GM21360 (cell line): Measurements from ENCODE around the gene PDCD11.
"Not testable (repeated sequence)": the region's sequence is repeated elsewhere in the genome, so short reads cannot be mapped to it uniquely, and the experiment has no call there.

Experiments used
- ATAC-seq: cut with Tn5 transposase; IDR thresholded peaks from one replicate; pipeline ENCODE4 v1.9.1; 2021; ENCODE audit warnings: mild to moderate bottlenecking, moderate library complexity; ENCODE audit not compliant: unreplicated experiment

The PDCD11 gene

DNA sequence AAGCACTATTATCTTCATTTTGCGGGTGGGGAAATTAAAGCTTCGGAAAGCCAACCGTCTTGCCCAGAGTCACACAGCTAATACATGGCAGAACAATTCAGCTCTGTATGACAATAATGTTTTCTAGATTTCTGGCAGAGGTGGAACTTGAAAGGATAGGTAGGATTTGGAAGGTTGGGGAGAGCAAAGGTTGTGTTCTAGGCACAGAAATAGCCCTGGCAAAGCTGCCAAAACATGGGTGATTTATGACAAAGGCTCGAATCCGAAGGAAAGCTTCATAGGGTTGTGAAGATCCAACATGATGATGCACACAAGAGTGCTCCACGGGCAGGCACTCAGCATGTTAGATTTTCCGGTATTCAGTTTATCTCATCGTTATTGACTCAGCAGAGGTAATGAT is 19.2 kb downstream of the PDCD11 start:
- ATAC-seq, result no peak

DNA sequence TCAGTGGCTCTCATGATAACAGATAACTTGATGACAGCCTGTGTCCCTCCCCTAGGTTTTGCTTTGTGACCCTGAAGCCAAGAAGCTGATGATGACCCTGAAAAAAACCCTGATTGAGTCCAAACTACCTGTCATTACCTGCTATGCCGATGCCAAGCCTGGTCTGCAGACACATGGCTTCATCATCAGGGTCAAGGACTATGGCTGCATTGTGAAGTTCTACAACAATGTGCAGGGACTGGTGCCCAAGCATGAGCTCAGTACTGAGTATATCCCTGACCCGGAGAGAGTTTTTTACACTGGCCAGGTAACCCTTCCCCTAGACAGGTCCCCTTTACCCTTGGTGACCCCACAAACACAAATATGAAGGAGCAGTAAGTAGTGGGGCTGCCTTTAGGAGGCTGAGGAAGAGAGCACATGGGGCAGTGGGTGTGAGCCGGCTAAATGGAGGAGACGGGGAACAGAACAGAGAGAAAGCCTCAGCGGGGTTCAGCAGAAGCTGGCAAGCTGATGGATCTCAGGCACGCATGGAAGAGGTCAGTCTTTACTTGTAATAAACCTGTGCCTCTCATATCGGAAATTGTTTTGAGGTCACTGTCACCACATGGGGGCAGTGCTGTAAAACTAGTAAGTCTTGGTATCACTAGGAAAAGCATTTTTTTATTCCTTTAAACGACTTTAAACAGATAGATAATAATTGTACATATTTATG is 20.2 kb downstream of the PDCD11 start:
- no peak for ATAC-seq

DNA sequence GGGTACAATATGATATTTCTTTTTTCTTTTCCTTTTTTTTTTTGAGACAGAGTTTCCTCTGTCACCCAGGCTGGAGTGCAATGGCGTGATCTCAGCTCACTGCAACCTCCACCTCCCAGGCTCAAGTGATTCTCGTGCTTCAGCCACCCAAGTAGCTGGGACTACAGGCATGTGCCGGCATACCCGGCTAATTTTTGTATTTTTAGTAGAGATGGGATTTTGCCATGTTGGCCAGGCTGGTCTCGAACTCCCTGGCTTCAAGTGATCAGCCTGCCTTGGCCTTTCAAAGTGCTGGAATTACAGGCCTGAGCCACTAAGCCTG is 20.7 kb downstream of the PDCD11 start:
- not testable (repeated sequence) for ATAC-seq

DNA sequence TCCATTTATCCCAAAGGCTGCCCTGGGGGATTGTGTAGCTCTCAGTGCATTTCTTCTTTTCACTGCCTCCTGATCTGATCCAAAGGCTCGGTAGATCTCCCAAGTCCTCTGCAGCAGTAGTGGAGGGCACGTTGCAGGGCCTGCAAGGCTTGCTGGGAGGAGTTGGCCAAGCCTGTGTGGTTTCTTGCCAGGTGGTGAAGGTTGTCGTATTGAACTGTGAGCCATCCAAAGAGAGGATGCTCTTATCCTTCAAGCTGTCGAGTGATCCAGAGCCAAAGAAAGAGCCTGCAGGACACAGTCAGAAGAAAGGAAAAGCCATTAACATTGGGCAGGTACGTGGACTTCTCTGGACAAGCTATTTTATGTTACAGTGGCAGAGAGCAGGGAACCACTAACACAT is 21.2 kb downstream of the PDCD11 start:
- no peak for ATAC-seq

DNA sequence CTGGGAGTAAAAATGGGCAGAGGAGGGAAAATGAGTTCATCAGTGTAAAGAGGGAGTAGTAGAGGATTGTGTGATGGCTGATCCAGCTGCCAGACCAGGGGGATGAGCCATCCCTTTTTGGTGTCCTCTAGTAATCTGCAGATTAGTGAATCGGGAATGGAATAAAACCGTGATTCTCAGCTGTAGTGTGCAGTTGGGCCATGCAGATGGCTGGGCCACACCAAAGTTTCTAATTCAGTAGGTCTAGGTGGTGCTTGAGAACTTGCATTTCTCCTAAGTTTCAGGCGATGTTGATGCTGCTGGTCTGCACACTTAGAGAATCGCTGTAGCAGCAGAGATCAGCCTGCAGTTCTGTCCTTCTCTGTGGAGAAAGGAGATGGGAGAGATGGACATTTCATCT is 22.7 kb downstream of the PDCD11 start:
- no peak for ATAC-seq

DNA sequence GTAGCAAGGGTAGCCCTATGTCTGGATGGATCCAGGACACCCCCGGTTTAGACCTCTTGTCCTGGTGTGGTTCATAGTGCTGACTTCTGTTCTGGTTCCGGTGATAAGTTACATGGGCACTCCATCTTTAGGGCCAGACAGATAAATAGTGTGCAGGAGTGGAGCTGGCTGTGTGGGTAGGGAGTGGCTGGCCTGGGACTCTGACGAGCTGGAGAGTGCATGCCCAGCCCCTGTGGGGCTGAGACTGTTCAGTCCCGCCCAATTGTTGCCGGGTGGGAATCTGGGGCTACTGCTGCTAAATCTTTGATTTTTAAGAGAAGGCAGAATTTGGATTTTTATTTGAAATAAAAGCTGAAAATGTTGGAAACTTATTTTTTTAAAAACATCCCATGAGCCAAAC is 27.3 kb downstream of the PDCD11 start:
- ATAC-seq, result no peak

DNA sequence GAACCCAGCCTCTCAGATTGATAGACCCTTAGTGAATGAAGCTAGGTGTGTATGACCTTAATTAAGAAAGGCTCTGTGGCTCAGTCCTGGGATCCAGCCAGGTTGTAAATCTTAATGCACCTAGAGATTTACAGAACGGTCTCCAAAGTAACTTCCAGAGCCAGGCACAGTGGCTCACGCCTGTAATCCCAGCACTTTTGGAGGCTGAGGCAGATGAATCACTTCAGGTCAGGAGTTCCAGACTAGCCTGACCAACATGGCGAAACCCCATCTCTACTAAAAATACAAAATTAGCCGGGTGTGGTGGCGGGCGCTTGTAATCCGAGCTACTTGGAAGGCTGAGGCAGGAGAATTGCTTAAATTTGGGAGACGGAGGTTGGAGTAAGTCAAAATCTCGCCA is 31.4 kb downstream of the PDCD11 start:
- no peak for ATAC-seq

DNA sequence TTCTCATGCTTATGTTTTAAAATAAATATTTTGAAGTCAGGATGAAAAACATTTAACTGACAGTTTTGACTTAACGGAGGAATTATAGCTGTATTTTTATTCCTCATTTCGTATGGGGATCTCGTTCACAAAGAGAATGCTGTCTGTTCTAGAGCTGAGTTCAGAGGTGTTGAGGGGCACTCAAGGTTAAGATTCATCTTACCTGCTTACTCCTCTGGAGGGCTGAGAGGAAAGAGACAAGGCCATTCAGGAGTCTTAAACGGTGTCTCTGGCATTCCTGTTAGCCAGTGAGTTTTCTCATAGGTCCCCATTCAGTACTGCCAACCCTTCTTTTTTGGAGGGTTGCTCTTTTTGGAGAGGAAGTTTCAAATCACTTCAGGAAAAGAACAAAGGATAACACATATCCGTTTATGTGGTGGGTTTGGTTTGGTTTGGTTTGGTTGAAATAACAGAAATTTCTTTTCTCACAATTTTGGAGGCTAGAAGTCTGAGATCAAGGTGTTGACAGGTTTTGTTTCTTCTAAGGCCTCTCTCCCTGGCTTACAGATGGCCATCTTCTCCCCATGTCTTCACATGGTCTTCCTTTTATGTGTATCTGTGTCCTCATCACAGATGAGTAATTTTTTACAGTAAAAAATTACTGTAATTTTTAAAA is 32.7 kb downstream of the PDCD11 start:
- ATAC-seq, result no peak

DNA sequence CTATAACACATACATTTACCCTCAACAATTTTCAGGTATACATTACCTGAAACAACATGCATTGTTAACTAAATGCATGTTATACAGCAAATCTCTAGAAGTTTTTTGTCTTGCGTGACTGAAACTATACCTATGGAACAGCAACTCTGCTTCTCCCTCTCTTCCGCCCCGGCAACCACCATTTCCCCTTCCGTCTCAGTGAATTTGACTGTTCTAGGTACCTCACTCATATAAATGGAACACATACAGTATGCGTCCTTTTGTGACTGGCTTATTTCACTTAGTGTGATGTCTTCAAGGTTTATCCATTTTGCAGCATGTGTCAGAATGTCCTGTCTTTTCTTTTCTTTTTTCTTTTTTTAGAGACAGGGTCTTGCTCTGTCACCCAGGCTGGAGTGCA is 33.2 kb downstream of the PDCD11 start:
- ATAC-seq, result no peak

DNA sequence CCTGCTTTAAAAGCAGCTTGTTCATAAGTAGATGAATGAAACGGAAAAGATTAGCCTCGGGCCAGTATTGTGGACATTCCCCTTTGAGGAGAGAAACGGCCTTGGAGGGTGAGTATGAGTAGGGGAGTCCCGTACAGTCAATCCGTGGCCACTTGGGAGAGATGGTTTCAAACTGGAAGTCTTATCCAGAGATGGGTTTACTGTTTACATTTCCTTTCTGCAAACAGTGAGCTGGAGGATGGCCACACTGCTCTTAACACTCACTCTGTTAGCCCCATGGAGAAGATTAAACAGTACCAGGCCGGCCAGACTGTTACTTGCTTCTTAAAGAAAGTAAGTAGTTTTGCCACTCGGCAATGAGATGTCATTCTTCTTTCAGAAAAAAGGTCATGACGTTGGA is 35.5 kb downstream of the PDCD11 start:
- no peak for ATAC-seq

DNA sequence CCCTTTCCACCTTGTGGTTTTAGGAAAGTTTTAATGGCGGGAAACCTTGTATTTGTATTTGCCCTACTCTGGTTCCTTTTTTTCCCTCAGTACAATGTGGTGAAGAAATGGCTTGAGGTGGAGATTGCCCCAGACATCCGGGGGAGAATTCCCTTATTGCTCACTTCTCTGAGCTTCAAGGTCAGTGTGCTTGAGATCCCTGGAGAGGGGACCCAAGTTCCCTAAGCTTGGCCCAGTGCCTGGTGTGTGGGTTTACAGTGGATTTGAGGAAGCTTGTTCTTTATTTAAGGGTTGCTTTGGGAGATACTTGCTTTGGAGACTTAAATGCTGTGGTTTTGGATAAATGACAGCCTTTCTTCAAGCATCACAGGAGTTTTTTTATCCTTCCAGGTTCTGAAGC is 37.4 kb downstream of the PDCD11 start:
- ATAC-seq, result no peak

DNA sequence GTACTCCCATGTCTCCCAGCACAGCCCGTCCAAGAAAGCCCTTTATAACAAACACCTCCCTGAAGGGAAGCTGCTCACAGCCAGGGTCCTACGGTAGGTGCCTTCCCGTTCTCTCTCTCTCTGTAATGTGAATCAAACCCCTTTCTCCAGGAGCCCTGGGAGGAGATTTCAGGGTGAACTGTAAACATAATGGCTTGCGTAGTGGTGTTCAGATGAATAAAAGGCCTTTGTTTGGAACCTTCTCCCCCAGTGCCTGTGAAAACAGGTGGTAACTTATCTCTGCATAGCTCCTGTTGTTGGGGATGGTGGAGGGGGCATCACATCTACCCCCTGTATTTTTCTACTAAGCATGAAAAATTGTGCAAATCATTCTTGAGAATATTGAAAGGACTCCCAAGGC is 43.4 kb downstream of the PDCD11 start:
- ATAC-seq, result no peak

DNA sequence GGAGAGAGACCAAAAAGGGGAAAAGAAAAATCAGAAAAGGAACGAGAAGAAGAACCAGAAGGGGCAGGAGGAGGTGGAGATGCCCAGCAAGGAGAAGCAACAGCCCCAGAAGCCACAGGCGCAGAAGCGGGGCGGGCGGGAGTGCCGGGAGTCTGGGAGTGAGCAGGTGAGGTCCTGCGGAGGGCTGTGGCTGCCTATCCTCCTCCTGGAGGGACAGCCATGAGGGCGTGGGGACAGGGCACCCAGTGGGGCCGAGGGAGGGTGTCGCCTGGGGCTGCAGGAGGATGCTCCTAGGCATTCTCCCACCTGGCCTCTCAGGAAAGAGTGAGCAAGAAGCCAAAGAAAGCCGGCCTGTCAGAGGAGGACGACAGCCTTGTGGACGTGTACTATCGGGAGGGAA is 44.0 kb downstream of the PDCD11 start:
- ATAC-seq, result no peak

DNA sequence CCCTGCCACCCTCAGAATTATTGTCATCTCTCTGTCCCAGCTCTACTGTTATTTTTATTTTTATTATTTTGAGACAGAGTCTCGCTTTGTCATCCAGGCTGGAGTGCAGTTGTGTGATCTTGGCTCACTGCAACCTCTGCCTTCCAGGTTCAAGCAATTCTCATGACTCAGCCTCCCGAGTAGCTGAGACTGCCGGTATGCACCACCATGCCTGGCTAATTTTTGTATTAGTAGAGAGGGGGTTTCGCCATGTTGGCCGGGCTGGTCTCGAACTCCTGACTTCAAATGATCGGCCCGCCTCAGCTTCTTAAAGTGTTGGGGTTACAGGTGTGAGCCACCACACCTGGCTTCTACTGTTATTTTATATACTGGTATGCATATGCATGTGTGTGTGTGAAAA is 44.8 kb downstream of the PDCD11 start:
- ATAC-seq, result no peak

DNA sequence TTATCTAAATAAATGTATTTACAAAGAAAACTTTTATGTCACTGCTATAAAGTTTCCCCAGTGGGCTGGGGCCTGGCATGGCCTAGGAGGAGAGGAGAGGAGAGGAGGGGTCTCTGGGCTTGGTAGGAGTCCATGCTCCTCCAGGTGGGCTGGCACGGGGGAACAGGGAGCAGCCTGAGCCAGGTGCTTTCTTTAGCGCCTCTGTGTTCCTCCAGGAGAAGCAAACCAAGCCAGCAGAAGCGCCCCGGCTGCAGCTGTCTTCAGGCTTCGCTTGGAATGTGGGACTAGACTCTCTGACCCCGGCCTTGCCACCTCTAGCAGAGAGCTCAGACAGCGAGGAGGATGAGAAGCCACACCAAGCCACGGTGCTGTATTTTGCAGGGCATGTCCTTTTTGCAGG is 45.2 kb downstream of the PDCD11 start:
- no peak for ATAC-seq

DNA sequence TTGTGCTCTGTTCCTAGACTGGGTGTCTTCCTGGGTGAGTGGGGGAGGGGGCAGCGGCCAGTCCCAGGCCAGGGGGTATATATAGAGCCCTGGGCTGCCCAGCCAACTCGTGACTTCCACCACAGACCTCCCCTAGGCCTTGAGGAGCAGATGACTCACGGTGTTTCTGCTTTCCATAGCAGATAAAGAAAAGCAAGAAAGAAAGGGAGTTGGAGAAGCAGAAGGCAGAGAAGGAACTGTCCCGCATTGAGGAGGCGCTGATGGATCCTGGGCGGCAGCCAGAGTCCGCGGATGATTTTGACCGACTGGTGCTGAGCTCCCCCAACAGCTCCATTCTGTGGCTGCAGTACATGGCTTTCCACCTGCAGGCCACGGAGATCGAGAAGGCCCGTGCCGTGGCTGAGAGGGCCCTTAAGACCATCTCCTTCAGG is 45.6 kb downstream of the PDCD11 start:
- ATAC-seq, result no peak

DNA sequence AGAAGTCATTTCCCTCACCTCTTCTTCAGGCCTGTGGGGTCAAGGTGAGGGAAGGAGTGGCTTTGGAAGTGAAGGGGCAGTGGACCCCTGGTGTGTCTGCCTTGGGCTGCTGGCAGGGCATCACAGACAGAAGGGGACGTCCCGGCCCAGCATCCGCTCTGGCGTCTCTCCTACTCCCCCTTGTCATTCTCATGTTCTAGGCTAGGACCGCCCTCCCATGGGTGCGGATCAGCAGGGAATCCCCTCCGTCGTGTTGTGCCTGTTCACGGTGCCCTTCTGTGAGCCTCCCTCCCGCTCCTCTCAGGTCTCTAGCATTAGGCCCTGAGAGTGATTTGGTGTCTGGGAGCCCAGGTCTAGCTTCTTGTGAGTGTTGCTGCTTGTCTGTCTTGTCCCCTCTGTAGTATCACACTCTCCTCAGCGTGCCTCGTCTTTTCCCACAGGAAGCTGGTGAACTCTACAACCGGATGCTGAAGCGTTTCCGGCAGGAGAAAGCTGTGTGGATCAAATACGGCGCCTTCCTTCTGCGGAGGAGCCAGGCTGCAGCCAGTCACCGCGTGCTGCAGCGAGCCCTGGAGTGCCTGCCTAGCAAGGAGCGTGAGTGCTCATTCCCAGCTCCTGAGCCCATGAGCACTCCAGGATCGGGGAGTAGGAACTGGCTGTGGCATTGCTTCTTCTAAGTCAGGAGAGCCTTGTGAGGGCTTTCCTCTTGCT is 47.2 kb downstream of the PDCD11 start:
- ATAC-seq, result no peak

DNA sequence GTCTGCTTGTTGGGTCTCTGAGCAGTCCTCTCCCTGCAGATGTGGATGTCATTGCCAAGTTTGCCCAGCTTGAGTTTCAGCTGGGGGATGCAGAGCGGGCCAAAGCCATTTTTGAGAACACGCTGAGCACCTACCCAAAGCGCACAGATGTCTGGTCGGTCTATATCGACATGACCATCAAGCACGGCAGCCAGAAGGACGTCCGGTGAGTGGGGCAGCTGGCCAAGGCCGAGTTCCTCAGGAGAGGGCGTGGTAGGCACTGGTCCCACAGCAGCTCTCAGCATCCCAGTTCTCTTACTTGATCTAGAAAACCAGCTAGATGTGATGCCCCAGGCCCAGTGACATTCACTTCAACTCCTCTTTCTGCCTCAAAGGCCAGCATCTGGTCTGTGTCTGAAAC is 48.1 kb downstream of the PDCD11 start:
- no peak for ATAC-seq

DNA sequence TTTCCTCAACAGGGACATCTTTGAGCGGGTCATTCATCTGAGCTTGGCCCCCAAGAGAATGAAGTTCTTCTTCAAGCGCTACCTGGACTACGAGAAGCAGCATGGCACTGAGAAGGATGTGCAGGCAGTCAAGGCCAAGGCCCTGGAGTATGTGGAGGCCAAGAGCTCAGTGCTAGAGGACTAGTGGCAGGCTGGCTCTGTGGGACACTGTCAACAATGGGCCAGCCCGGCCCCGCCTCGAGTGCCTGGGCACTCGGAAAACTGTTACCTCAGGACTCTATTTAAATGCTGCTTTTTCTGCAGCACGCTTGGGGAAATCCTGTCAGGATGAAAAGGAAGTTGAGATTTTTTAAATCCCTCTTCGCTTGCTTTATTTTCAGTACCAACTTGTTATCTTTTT is 48.9 kb downstream of the PDCD11 start:
- ATAC-seq, result no peak

DNA sequence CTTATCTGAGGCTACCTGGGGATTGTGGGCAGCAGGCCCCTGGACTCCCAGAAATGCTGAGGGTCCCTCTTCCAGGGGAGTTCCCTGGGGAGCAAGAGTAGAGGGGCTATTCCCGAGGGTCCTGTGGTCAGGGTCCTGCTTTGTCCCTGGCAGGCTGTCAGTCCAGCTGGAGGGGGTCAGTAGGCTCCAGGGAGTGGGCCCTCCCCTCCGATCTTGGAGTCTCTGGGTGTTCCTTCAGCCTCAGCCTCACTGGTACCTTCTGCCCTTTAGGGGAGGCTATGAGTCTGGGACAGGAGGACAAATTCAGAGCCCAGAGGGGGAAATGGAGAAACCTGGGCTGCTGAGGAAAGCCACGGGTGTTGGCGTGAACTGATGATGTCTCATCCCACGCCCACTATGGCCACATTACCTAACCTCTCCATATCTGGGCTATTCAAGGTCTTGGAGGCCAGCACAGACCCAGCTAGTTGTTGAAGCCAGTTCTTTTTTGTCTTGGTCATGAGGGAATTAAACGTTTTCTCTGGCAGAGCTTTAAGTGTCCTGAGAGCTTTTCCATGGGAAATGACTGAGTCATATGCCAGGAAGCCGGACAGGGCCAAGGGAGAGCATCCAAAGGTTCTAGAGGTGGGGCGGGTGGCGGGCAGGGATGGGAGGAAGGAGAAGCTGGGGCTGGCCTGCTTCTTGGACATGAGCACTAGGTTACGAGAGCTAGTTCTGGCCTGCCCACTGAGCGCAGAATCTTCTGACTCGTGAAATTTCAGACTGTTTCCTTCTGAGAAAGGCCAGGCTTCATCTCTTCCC is 49.5 kb downstream of the PDCD11 start:
- ATAC-seq, result no peak

DNA sequence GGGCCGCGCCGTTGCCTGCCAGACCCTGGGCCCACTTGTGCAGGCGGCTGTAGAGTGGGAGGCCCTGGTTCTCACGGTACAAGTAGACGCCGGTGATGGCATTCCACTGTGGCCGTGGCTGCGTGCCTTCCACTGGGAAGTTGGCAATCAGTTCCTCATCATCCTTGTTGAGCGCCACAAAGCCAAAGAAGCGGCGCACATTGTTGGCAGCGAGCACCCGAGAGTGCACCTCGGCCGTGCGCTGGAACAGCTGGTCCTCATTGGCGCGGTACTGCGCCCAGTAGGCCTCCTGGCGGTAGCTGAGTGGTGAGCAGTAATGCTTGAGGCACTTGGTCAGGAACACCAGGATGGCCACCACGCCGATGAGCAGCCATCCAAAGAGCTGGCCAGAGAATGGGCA is 50.8 kb downstream of the PDCD11 start:
- ATAC-seq, result no peak

DNA sequence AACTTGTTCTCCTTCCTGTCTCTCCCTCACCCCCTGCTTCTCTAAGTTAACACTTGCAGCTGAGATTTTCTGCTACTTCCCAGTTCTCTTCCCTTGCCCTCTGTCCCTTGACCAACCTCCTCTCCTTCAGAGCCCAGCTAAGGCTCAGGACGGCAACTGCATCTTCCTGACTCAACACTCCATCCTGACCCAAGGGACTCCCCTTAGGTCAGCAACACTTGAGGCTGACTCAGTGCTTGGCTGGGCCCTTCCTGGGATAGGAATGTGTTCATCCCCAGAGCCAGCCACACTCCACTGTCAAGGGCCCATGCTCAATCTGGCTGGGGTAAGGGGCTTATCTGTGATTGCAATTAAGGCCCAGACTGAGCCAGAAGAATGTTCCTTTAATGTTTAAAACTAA is 52.3 kb downstream of the PDCD11 start:
- no peak for ATAC-seq
